Measurements from ENCODE around the gene DHRSX. TPM values are rescaled to one million over a fixed set of nuclear protein-coding genes. Genes with fewer than 3 reads are reported as not detected.
A peak's percentile ranks its signal among the peaks of the same experiment; 100 is the strongest.

Gene DHRSX
- total and polyA plus RNA-seq, 2 of the 8 experiments (the other 6 are each of a cell fraction or from before 2014, with no cell fraction given): 35.1 to 43.4 TPM

DNA sequence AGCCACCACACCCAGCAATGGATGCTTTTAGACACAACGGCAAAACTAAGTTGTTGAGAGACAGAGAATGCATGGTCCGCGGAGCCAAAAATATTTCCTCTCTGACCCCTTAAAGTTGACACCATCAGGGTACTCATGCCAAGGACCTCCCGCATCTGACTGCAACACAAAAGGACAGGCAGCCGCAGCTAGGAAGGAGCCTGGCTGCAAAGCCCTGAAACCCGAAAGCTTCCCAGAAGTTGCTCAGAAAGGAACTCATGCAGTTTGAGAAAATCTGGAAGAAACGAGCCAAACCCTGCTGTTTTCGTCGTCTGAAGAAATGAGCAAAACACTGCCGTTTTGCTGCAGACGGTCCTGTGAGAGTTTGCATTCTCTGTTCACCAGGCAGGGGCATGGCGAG is 16.5 kb downstream of the DHRSX start:
- Histone ChIP-seq H3K36me3 (ENCODE audit: control insufficient read depth in 2 of 4, insufficient read depth in 4 of 4, low read length in 3 of 4) (peaks cover 10 to 33% (median 23%) of the 10 kb centered on the region in 4 experiments; a peak in 7 of 8 replicates), H2AK5ac (ENCODE audit: low read depth, low read length) (peak overlapping the region; percentile 68; the same call in 1 of the 2 replicates), H4K5ac (ENCODE audit: insufficient read length, low read depth, low read length) (no peak overlapping the region), H3K4ac (replicated peaks; ENCODE audit: insufficient read length, low read depth, low read length) (no peak overlapping the region), H3K79me1 (ENCODE audit: low read depth, low read length) (peaks cover 13% of the 10 kb centered on the region), H2BK5ac (ENCODE audit: low read depth, low read length) (peak overlapping the region; percentile 87), H2AFZ (ENCODE audit: low read length) (no peak overlapping the region), H2BK12ac (ENCODE audit: low read depth, low read length) (peak overlapping the region; percentile 71; the same call in 1 of the 2 replicates), H3K27me3 (replicated peaks in 1 of 4; ENCODE audit: control insufficient read depth in 3 of 4, extremely low read depth in 1 of 4, insufficient read depth in 3 of 4, low read length in 3 of 4) (no peaks in the 10 kb centered on the region), H3K23me2 (ENCODE audit: low read depth, low read length) (peaks cover 2% of the 10 kb centered on the region; the same call in 1 of the 2 replicates), H4K8ac (ENCODE audit: extremely low read depth, insufficient read depth, low read length) (peak overlapping the region; percentile 16), H2BK15ac (ENCODE audit: low read length) (no peak overlapping the region), H4K91ac (replicated peaks; ENCODE audit: insufficient read length, low read length) (peak overlapping the region; percentile 25), H2BK120ac (replicated peaks; ENCODE audit: low read depth, low read length) (no peak overlapping the region), H3K23ac (ENCODE audit: insufficient read length) (no peak overlapping the region), H3K79me2 (ENCODE audit: control insufficient read depth in 1 of 2, insufficient read depth in 2 of 2, low read length in 2 of 2) (peaks cover 8 to 84% of the 10 kb centered on the region in 2 experiments), H3K4me2 (ENCODE audit: insufficient read depth in 1 of 2, low read depth in 2 of 2, low read length in 2 of 2) (peak overlapping the region; percentile 3 to 25; a peak in 3 of 4 replicates), H3K18ac (ENCODE audit: extremely low read depth, low read length) (0 out of 2 replicates have a peak overlapping the region, but pooled peaks have one; percentile 11), H3K56ac (replicated peaks; ENCODE audit: insufficient read length, low read depth, low read length) (no peak overlapping the region), H3K9ac (replicated peaks in 1 of 4; ENCODE audit: extremely low read depth in 1 of 4, low read depth in 3 of 4, low read length in 3 of 4) (no peak overlapping the region; a peak in 1 of 7 replicates), H3K14ac (ENCODE audit: insufficient read length) (no peak overlapping the region), H3K4me3 (ENCODE audit: extremely low read depth in 1 of 4, insufficient read depth in 2 of 4, low read depth in 3 of 4, low read length in 4 of 4) (no peak overlapping the region), H2BK20ac (ENCODE audit: low read length) (no peak overlapping the region), H3K9me3 (ENCODE audit: insufficient read depth in 2 of 2, low read depth in 1 of 2, low read length in 1 of 2) (no peaks in the 10 kb centered on the region), H3K4me1 (replicated peaks in 1 of 4; ENCODE audit: control insufficient read depth in 3 of 4, insufficient read depth in 4 of 4, low read length in 3 of 4) (peaks cover 5 to 13% (median 8%) of the 10 kb centered on the region in 4 experiments), H4K20me1 (replicated peaks in 1 of 2; ENCODE audit: control insufficient read depth in 1 of 2, insufficient read depth in 2 of 2, low read length in 2 of 2) (peaks cover 9 to 11% of the 10 kb centered on the region in 2 experiments), H3K27ac (ENCODE audit: low read depth, low read length) (peak overlapping the region; percentile 57; the same call in 1 of the 2 replicates)
- POLR2A ChIA-PET (ENCODE audit: partially characterized antibody): no interaction called here
- no peak for DNase-seq (ENCODE audit: low read depth in 1 of 2, low spot score in 2 of 2)
- CTCF ChIA-PET (ENCODE audit: partially characterized antibody): no interaction called here
- no peak for FAIRE-seq
- 84% methylated on average over 12 of the region's 12 CpGs; no CpG with 5 or more reads in 1 of the 2 experiments for WGBS, 2 experiments (ENCODE audit: extremely low coverage in 1 of 2, insufficient coverage in 1 of 2, insufficient read length in 1 of 2, insufficient replicate concordance in 2 of 2, low coverage in 1 of 2, low lambda C conversion rate in 2 of 2, missing lambda C conversion rate in 1 of 2)
- TF ChIP-seq, protein P1, sequence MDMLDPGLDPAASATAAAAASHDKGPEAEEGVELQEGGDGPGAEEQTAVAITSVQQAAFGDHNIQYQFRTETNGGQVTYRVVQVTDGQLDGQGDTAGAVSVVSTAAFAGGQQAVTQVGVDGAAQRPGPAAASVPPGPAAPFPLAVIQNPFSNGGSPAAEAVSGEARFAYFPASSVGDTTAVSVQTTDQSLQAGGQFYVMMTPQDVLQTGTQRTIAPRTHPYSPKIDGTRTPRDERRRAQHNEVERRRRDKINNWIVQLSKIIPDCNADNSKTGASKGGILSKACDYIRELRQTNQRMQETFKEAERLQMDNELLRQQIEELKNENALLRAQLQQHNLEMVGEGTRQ (IDR thresholded peaks at IDR 0.05; ENCODE audit: low read length): no peak
- TF ChIP-seq, protein P2, sequence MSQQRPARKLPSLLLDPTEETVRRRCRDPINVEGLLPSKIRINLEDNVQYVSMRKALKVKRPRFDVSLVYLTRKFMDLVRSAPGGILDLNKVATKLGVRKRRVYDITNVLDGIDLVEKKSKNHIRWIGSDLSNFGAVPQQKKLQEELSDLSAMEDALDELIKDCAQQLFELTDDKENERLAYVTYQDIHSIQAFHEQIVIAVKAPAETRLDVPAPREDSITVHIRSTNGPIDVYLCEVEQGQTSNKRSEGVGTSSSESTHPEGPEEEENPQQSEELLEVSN (IDR thresholded peaks at IDR 0.05): no peak
- TF ChIP-seq POLR2AphosphoS5 (IDR thresholded peaks at IDR 0.05; ENCODE audit: low read depth, low read length): no peak
